HEK293 (cell line): ENCODE results near the gene TCEAL3.

Source experiments
- CTCF ChIP-seq: fragments of 450-650 bp; formaldehyde crosslinking; IDR thresholded peaks from 2 replicates; pipeline ENCODE4 v1.5.1; 2016; ENCODE audit warnings: missing biosample characterization, missing genetic modification characterization
- ZFHX2 ChIP-seq: fragments of 450-650 bp; formaldehyde crosslinking; conservative IDR thresholded peaks from 2 replicates; pipeline ENCODE4 v1.5.1; 2016; ENCODE audit warnings: missing biosample characterization, missing genetic modification characterization
- ZFP3 ChIP-seq: fragments of 450-650 bp; formaldehyde crosslinking; IDR thresholded peaks from 2 replicates; pipeline ENCODE4 v1.5.1; 2016; ENCODE audit warnings: low read depth, missing biosample characterization, missing genetic modification characterization
- ZNF140 ChIP-seq: fragments of 450-650 bp; formaldehyde crosslinking; IDR thresholded peaks from 2 replicates; pipeline ENCODE4 v1.5.1; 2016; ENCODE audit warnings: missing biosample characterization, missing genetic modification characterization
- ZNF354C ChIP-seq: fragments of 450-650 bp; formaldehyde crosslinking; IDR thresholded peaks from 2 replicates; pipeline ENCODE4 v1.5.1; 2016; ENCODE audit warnings: missing biosample characterization, missing genetic modification characterization, low read depth, borderline replicate concordance
- ZNF398 ChIP-seq: fragments of 450-650 bp; formaldehyde crosslinking; IDR thresholded peaks from 2 replicates; pipeline ENCODE4 v1.5.1; 2017; ENCODE audit warnings: missing biosample characterization, missing genetic modification characterization

GRCh38 chrX:103562801-103563200 is 45.0 kb upstream of the TCEAL3 start:
- TF ChIP-seq ZNF354C (tag by site-specific recombination): no peak
- no peak for TF ChIP-seq CTCF (tag by site-specific recombination)
- no peak for TF ChIP-seq ZFHX2 (tag by site-specific recombination)
- no peak for TF ChIP-seq ZNF398
- no peak for TF ChIP-seq ZNF140 (tag by site-specific recombination)
- TF ChIP-seq ZFP3: no peak
